Kidney (tissue), 14 donors: ENCODE data around the gene SLC35A2. TPM values are rescaled to one million over a fixed set of nuclear protein-coding genes. Genes with fewer than 3 reads are reported as not detected.

Source experiments
- DNase-seq, 5 donors: peaks; one replicate each; pipeline ENCODE4 v3.0.0-alpha.2; 2013 to 2020
- FAIRE-seq: peaks from 2 replicates; lab custom pipeline; 2012; peaks lifted over from hg19 to GRCh38; lab: Jason Lieb, UNC
- H3K27ac ChIP-seq, 2 donors: one replicate each; pipeline ENCODE4 v1.7.0; 2013; ENCODE audit warnings: low read depth in 2 of 2, low read length in 2 of 2, inconsistent platforms in 1 of 2
- H3K27me3 ChIP-seq: one replicate; pipeline ENCODE4 v1.7.1; 2013; ENCODE audit warnings: low read length, inconsistent platforms; ENCODE audit not compliant: control insufficient read depth, insufficient read depth
- H3K36me3 ChIP-seq, 3 donors: one replicate each; pipeline versions ENCODE4 v1.7.0 to v1.7.1; 2013; ENCODE audit warnings: low read length in 3 of 3, control low read depth in 1 of 3, inconsistent platforms in 1 of 3; ENCODE audit not compliant: insufficient read depth in 3 of 3, control insufficient read depth in 2 of 3
- H3K4me1 ChIP-seq, 3 donors: one replicate each; pipeline versions ENCODE4 v1.7.0 to v1.7.1; 2013; ENCODE audit warnings: low read length in 3 of 3, inconsistent platforms in 1 of 3, low read depth in 1 of 3; ENCODE audit not compliant: control insufficient read depth in 2 of 3, insufficient read depth in 2 of 3
- H3K4me3 ChIP-seq, 3 donors: one replicate each; pipeline versions ENCODE4 v1.7.0 to v1.8.1; 2013; ENCODE audit warnings: low read length in 3 of 3, control low read depth in 1 of 3, inconsistent platforms in 1 of 3
- H3K9ac ChIP-seq, 3 donors: one replicate each; pipeline versions ENCODE4 v1.7.0 to v1.7.1; 2013; ENCODE audit warnings: low read length in 3 of 3, control low read depth in 1 of 3, inconsistent platforms in 1 of 3
- H3K9me3 ChIP-seq, 3 donors: one replicate each; pipeline versions ENCODE4 v1.7.0 to v1.7.1; 2013; ENCODE audit warnings: low read length in 3 of 3, control low read depth in 1 of 3, inconsistent platforms in 1 of 3; ENCODE audit not compliant: control insufficient read depth in 2 of 3, insufficient read depth in 1 of 3
- intact Hi-C: fragments of 100-400 bp; cut with DNase I; formaldehyde crosslinking; loops from one replicate; pipeline ENCODE4 v1.11.1; 2022
- polyA plus RNA-seq: library from polyadenylated mRNA; stranded (reverse); fragments of 350-450 nt; fragmentation: Illumina TruSeq; extraction: RNeasy Lipid Tissue Mini Kit (QIAGEN cat#74804); gene quantifications from one replicate; pipeline ENCODE4 v1.2.3, GENCODE V29; 2014; ENCODE audit warnings: low read depth, low replicate concordance; ENCODE audit not compliant: insufficient read depth
- total RNA-seq: library from RNA; stranded (reverse); fragmentation: NEBNext Ultra II Directional; extraction: Animal tissue kit (Norgen Biotek cat#: 25700); gene quantifications from one replicate; pipeline ENCODE4 v1.2.1, GENCODE V29; 2021
- TF ChIP-seq, protein P1 (sequence below): IDR thresholded peaks from 3 replicates; pipeline ENCODE4 v1.5.1; 2012; ENCODE audit warnings: mild to moderate bottlenecking, moderate library complexity, borderline replicate concordance; ENCODE audit not compliant: insufficient read depth; ENCODE audit errors: extremely low read depth
- donor health status: control.
- donor health status: control.
- donor health status: control.
- donor health status: control.
- donor health status: control.
- donor health status: DM: yes; HTN: yes; CAD: no.
- donor health status: Normal renal cell carcinoma (clear cell type).

SLC35A2 gene
- total and polyA plus RNA-seq, 2 donors from 2014 or later: 29.3 to 34.2 TPM

- H3K27ac ChIP-seq: no peak overlapping the region
- DNase-seq (no peak), FAIRE-seq (no peak)
- H3K9ac ChIP-seq: no peak overlapping the region
- H3K4me3 ChIP-seq: no peak overlapping the region
- H3K4me1 ChIP-seq: no peaks in the 10 kb centered on the region
- intact Hi-C loops: no loop called here
- H3K9me3 ChIP-seq: no peaks in the 10 kb centered on the region
- H3K27me3 ChIP-seq: no peaks in the 10 kb centered on the region
- H3K36me3 ChIP-seq: peaks cover 2 to 27% (median 2%) of the 10 kb centered on the region in 3 donors
- TF ChIP-seq, protein P1, sequence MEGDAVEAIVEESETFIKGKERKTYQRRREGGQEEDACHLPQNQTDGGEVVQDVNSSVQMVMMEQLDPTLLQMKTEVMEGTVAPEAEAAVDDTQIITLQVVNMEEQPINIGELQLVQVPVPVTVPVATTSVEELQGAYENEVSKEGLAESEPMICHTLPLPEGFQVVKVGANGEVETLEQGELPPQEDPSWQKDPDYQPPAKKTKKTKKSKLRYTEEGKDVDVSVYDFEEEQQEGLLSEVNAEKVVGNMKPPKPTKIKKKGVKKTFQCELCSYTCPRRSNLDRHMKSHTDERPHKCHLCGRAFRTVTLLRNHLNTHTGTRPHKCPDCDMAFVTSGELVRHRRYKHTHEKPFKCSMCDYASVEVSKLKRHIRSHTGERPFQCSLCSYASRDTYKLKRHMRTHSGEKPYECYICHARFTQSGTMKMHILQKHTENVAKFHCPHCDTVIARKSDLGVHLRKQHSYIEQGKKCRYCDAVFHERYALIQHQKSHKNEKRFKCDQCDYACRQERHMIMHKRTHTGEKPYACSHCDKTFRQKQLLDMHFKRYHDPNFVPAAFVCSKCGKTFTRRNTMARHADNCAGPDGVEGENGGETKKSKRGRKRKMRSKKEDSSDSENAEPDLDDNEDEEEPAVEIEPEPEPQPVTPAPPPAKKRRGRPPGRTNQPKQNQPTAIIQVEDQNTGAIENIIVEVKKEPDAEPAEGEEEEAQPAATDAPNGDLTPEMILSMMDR: no peak
Measured at GRCh38 chrX:48934581-48935300, 23.3 kb upstream of the SLC35A2 start.

- no peak overlapping the region for H3K27ac ChIP-seq
- TF ChIP-seq, protein P1: no peak
- no peak overlapping the region for H3K9ac ChIP-seq
- FAIRE-seq (no peak), DNase-seq (no peak)
- no peaks in the 10 kb centered on the region for H3K27me3 ChIP-seq
- intact Hi-C loops: no loop called here
- no peaks in the 10 kb centered on the region for H3K4me1 ChIP-seq
- peaks cover 2 to 27% (median 2%) of the 10 kb centered on the region in 3 donors for H3K36me3 ChIP-seq
- H3K4me3 ChIP-seq: no peak overlapping the region
- H3K9me3 ChIP-seq: no peaks in the 10 kb centered on the region
Measured at GRCh38 chrX:48933757-48934156, 22.3 kb upstream of the SLC35A2 start.

DNA sequence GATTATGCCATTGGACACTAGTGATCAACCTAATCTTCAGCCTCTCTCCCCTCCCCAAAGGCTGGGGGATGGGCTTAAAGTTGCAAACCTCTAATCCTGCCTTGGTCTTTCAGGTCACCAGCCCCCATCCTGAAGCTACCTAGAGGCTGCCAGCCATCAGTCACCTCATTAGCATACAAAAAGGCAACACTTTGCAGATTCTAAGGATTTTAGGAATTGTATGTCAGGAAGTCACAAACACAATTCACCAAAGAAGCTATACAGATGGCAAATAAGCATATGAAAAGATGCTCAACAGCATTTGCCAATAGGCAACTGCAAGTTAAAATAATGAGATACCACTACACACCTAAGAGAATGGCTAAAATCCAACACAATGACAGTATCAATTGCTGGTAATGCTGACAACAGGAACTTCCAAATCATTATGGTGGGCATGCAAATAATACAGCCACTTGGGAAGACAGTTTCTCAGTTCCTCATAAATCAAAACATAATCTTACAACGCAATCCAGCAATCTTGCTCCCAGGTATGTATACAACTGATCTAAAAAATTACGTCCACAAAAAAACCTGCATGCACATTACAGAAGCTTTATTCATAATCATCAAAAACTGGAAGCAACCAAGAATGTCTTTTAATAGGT lies 16.4 kb upstream of the SLC35A2 start:
- intact Hi-C loops: no loop called here
- FAIRE-seq: no peak
- Histone ChIP-seq H3K36me3 (peaks cover 2 to 20% (median 4%) of the 10 kb centered on the region in 3 donors), H3K4me1 (no peaks in the 10 kb centered on the region), H3K9ac (no peak overlapping the region), H3K4me3 (no peak overlapping the region), H3K27me3 (no peaks in the 10 kb centered on the region), H3K9me3 (no peaks in the 10 kb centered on the region), H3K27ac (no peak overlapping the region)
- no peak for DNase-seq
- TF ChIP-seq, protein P1: no peak
